ENCODE measurements around the gene CLEC3B. TPM values are rescaled to one million over a fixed set of nuclear protein-coding genes. Genes with fewer than 3 reads are reported as not detected.

Gene CLEC3B
- total and polyA plus RNA-seq, 4 donors = 33.1 to 167 (median 90.3) TPM

DNA sequence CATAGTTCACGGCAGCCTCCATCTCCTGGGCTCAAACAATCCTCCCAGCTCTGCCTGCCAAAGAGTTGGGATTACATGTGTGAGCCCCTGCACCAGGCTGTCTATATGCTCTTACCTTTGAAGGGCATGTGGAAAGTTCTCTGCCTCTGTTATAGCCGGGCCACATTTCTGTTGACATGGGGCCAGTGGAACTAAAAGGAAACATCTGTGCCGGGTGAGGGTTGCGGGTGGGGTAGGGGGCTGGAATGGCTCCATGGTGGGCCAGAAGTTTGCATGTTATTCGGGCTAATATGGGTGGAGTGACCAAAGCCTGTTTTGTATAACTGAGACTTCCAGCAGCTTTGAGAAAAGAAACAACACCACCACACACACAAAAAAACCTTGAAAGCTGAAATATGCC lies 8.3 kb upstream of the CLEC3B start:
- H3K4me3 ChIP-seq = no peak overlapping the region
- no peak overlapping the region for H3K27ac ChIP-seq (ENCODE audit: low read depth in 1 of 2, low read length in 1 of 2)
- peak; percentile 61 to 84 (median 82) for DNase-seq

DNA sequence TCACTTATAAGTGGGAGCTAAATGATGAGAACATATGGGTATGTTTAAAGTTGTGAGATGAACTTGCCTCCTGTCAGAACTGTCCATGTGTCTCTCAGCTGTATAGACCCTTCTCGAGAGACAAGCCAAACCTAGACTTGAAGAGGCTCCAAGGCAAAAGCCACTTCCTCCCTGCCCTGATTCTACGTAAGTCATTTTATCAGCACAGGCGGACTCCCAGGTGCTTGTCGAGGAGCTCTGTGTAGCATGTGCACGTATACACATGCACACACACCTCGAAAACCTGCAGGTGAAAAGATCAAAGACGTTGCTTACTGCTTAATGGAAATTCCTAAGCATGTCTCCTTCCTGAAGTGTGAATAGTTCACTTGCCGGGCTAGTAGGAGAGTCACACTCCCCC lies 5.6 kb upstream of the CLEC3B start:
- Histone ChIP-seq H3K9ac (ENCODE audit: insufficient read depth in 1 of 2, low read length in 2 of 2) (no peak overlapping the region), H3K27me3 (ENCODE audit: control insufficient read depth in 3 of 3, insufficient read depth in 3 of 3, low read length in 2 of 3) (no peaks in the 10 kb centered on the region), H3K4me1 (ENCODE audit: control insufficient read depth in 5 of 5, insufficient read depth in 5 of 5, low read length in 5 of 5) (peaks cover 7 to 49% (median 27%) of the 10 kb centered on the region in 5 donors), H3K27ac (ENCODE audit: low read depth in 1 of 2, low read length in 1 of 2) (no peak overlapping the region), H3K36me3 (ENCODE audit: control insufficient read depth in 4 of 4, insufficient read depth in 4 of 4, low read length in 4 of 4) (no peaks in the 10 kb centered on the region), H3K4me3 (no peak overlapping the region), H3K9me3 (ENCODE audit: control insufficient read depth in 4 of 4, insufficient read depth in 3 of 4, low read length in 3 of 4) (no peaks in the 10 kb centered on the region)
- ATAC-seq (ENCODE audit: insufficient read depth, low FRiP score) = no peak
- 65% methylated on average over 8 of the region's 8 CpGs for WGBS, 2 donors
- TF ChIP-seq, protein P1, sequence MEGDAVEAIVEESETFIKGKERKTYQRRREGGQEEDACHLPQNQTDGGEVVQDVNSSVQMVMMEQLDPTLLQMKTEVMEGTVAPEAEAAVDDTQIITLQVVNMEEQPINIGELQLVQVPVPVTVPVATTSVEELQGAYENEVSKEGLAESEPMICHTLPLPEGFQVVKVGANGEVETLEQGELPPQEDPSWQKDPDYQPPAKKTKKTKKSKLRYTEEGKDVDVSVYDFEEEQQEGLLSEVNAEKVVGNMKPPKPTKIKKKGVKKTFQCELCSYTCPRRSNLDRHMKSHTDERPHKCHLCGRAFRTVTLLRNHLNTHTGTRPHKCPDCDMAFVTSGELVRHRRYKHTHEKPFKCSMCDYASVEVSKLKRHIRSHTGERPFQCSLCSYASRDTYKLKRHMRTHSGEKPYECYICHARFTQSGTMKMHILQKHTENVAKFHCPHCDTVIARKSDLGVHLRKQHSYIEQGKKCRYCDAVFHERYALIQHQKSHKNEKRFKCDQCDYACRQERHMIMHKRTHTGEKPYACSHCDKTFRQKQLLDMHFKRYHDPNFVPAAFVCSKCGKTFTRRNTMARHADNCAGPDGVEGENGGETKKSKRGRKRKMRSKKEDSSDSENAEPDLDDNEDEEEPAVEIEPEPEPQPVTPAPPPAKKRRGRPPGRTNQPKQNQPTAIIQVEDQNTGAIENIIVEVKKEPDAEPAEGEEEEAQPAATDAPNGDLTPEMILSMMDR (IDR thresholded peaks at IDR 0.05; ENCODE audit: control extremely low read depth, extremely low read depth) = no peak
- peak; percentile 24 to 48 (median 27) for DNase-seq

More for the DNA sequence above, 8.3 kb upstream of the CLEC3B start:
- WGBS, 2 donors = 31 to 39% methylated on average over 5 of the region's 5 CpGs
- H3K9me3 ChIP-seq (ENCODE audit: control insufficient read depth in 4 of 4, insufficient read depth in 3 of 4, low read length in 3 of 4) = no peaks in the 10 kb centered on the region
- no peak overlapping the region for H3K9ac ChIP-seq (ENCODE audit: insufficient read depth in 1 of 2, low read length in 2 of 2)
- no peaks in the 10 kb centered on the region for H3K36me3 ChIP-seq (ENCODE audit: control insufficient read depth in 4 of 4, insufficient read depth in 4 of 4, low read length in 4 of 4)
- ATAC-seq (ENCODE audit: insufficient read depth, low FRiP score) = no peak
- H3K4me1 ChIP-seq (ENCODE audit: control insufficient read depth in 5 of 5, insufficient read depth in 5 of 5, low read length in 5 of 5) = peaks cover 8 to 40% (median 27%) of the 10 kb centered on the region in 5 donors
- H3K27me3 ChIP-seq (ENCODE audit: control insufficient read depth in 3 of 3, insufficient read depth in 3 of 3, low read length in 2 of 3) = no peaks in the 10 kb centered on the region
- TF ChIP-seq, protein P1 (IDR thresholded peaks at IDR 0.05; ENCODE audit: control extremely low read depth, extremely low read depth) = no peak

DNA sequence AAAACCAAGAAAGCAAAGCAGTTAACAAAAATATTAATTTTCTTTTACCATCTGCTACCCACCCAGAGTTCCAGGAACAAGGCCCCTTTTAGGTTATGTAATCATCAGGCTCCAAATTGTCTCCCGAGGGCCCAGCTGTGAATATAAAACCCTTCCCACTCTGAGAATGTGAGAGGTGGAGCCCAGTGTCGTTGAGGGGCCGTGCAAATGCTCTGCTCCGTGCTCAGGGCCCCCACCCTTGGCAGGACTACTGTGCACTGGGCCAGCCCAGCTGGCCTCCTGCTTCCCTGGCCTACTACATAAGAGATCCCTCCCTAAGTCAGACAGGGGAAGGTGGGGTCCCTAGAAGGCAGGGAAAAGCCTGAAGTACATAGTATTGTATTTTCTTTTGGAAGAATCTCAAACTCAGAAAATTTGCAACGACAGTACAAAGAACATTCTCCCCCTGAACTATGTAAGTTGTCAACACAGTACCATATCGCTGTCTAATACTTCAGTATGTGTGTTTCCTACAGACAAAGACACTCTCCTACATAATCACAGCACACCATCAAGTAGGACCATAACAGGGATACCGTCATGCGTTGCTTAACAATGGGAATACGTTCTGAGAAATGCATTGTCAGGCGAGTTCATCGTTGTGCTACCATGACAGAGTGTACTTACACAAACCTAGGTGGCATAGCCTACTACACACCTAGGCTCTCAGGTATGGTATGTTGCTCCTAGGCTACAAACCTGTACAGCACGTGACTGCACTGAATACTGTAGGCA lies 4.4 kb upstream of the CLEC3B start:
- H3K27me3 ChIP-seq (ENCODE audit: control insufficient read depth in 3 of 3, insufficient read depth in 3 of 3, low read length in 2 of 3) = no peaks in the 10 kb centered on the region
- peak overlapping the region; percentile 42 to 51 for H3K27ac ChIP-seq (ENCODE audit: low read depth in 1 of 2, low read length in 1 of 2)
- H3K9me3 ChIP-seq (ENCODE audit: control insufficient read depth in 4 of 4, insufficient read depth in 3 of 4, low read length in 3 of 4) = no peaks in the 10 kb centered on the region
- ATAC-seq (ENCODE audit: insufficient read depth, low FRiP score) (no peak), DNase-seq (peak; percentile 64 to 72 (median 65))
- TF ChIP-seq, protein P1 (IDR thresholded peaks at IDR 0.05; ENCODE audit: control extremely low read depth, extremely low read depth) = no peak
- no peak overlapping the region for H3K4me3 ChIP-seq
- H3K9ac ChIP-seq (ENCODE audit: insufficient read depth in 1 of 2, low read length in 2 of 2) = no peak overlapping the region
- peaks cover 7 to 56% (median 27%) of the 10 kb centered on the region in 5 donors for H3K4me1 ChIP-seq (ENCODE audit: control insufficient read depth in 5 of 5, insufficient read depth in 5 of 5, low read length in 5 of 5)
- 62 to 69% methylated on average over 12 of the region's 12 CpGs for WGBS, 2 donors
- no peaks in the 10 kb centered on the region for H3K36me3 ChIP-seq (ENCODE audit: control insufficient read depth in 4 of 4, insufficient read depth in 4 of 4, low read length in 4 of 4)
